ENCODE measurements around the gene KLKB1. TPM values are rescaled to one million over a fixed set of nuclear protein-coding genes. Genes with fewer than 3 reads are reported as not detected.
"Not testable (repeated sequence)": the region's sequence is repeated elsewhere in the genome, so short reads cannot be mapped to it uniquely, and the experiment has no call there.

Gene KLKB1
- total and polyA plus RNA-seq, 7 donors, result 0.29 to 0.91 (median 0.47) TPM; not detected in 1

DNA sequence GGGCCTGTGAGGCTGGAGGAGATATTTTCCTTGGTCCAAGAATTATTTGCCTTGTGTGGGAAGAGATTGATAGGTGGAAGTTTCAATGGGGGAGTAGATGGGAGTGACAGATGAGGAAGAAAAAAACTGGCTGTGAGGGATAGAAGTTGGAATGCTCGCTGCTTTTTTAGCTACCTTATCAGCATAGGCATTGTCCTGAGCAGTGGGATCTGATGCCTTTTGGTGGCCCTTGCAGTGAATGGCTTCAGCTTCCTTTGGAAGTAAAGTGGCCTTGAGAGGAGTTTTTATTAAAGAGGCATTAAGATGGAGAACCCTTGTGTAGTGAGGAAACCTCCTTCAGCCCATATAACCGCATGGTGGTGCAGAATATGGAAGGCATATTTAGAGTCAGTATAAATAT is 16.0 kb downstream of the KLKB1 start:
- H3K4me3 ChIP-seq, result no peak overlapping the region
- H3K9me3 ChIP-seq, result no peaks in the 10 kb centered on the region
- DNase-seq (no peak), ATAC-seq (no peak)
- no peaks in the 10 kb centered on the region for H3K4me1 ChIP-seq
- WGBS, 3 donors, result 85 to 96% (median 94%) methylated on average over 2 of the region's 2 CpGs
- no peaks in the 10 kb centered on the region for H3K27me3 ChIP-seq (ENCODE audit: insufficient read depth in 3 of 3, low read length in 2 of 3)
- peaks cover 0 to 1% of the 10 kb centered on the region in 2 donors for H3K36me3 ChIP-seq (ENCODE audit: insufficient read depth in 1 of 2, low read depth in 1 of 2)
- H3K27ac ChIP-seq, result no peak overlapping the region
- intact Hi-C loops (cut with DNase I), result no loop called here
- TF ChIP-seq, protein P1, sequence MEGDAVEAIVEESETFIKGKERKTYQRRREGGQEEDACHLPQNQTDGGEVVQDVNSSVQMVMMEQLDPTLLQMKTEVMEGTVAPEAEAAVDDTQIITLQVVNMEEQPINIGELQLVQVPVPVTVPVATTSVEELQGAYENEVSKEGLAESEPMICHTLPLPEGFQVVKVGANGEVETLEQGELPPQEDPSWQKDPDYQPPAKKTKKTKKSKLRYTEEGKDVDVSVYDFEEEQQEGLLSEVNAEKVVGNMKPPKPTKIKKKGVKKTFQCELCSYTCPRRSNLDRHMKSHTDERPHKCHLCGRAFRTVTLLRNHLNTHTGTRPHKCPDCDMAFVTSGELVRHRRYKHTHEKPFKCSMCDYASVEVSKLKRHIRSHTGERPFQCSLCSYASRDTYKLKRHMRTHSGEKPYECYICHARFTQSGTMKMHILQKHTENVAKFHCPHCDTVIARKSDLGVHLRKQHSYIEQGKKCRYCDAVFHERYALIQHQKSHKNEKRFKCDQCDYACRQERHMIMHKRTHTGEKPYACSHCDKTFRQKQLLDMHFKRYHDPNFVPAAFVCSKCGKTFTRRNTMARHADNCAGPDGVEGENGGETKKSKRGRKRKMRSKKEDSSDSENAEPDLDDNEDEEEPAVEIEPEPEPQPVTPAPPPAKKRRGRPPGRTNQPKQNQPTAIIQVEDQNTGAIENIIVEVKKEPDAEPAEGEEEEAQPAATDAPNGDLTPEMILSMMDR (IDR thresholded peaks at IDR 0.05), result no peak

DNA sequence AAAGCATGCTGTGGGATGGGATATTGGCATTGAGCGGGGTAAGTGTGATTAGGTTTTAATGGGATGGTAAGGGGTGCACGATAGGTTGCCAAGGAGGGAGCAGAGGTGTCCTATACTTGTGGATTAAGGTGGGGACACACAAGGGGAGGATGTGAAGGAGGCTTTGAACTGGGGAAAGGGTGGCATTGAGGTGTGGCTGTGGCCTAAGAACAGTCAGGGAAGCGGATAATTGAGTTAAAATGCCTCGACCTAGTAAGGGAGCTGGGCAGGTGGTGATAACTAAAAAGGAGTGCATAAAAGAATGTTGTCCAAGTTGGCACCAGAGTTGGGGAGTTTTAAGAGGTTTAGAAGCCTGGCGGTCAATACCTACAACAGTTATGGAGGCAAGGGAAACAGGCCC is 17.5 kb downstream of the KLKB1 start:
- TF ChIP-seq, protein P1 (IDR thresholded peaks at IDR 0.05), result no peak
- Histone ChIP-seq H3K9me3 (no peaks in the 10 kb centered on the region), H3K27me3 (ENCODE audit: insufficient read depth in 3 of 3, low read length in 2 of 3) (no peaks in the 10 kb centered on the region), H3K4me3 (no peak overlapping the region), H3K36me3 (ENCODE audit: insufficient read depth in 1 of 2, low read depth in 1 of 2) (no peaks in the 10 kb centered on the region), H3K4me1 (no peaks in the 10 kb centered on the region), H3K27ac (no peak overlapping the region)
- 79 to 91% (median 84%) methylated on average over 5 of the region's 5 CpGs for WGBS, 3 donors
- ATAC-seq (no peak), DNase-seq (no peak)
- intact Hi-C loops (cut with DNase I), result no loop called here

DNA sequence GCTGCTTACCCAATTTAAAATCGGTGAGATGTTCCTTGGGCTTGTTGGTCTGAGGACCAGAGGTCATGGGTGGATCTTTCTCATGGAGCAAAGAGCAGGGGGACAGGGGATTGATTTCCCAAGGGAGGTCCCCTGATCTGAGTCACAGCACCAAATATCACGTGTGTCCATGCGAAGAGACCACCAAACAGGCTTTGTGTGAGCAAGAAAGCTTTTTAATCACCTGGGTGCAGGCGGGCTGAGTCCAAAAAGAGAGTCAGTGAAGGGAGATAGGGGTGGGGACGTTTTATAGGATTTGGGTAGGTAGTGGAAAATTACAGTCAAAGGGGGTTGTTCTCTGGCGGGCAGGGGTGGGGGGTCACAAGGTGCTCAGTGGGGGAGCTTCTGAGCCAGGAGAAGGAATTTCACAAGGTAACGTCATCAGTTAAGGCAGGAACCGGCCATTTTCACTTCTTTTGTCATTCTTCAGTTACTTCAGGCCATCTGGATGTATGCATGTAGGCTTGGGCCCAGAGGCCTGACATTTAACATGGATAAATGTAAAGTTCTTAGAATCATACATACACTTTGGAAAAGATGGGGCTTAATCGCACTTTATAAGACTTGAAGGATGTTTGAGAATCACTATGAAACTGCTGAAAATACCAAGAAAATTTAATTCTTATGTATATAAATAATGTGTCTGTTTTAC is 19.9 kb downstream of the KLKB1 start:
- H3K27ac ChIP-seq; intact Hi-C loops (cut with DNase I); DNase-seq; H3K4me1 ChIP-seq; H3K27me3 ChIP-seq (ENCODE audit: insufficient read depth in 3 of 3, low read length in 2 of 3); H3K9me3 ChIP-seq; H3K4me3 ChIP-seq; ATAC-seq: not testable (repeated sequence)
- 85 to 92% (median 86%) methylated on average over 9 of the region's 9 CpGs for WGBS, 3 donors
- peaks cover 6 to 17% of the 10 kb centered on the region in 2 donors for H3K36me3 ChIP-seq (ENCODE audit: insufficient read depth in 1 of 2, low read depth in 1 of 2)

DNA sequence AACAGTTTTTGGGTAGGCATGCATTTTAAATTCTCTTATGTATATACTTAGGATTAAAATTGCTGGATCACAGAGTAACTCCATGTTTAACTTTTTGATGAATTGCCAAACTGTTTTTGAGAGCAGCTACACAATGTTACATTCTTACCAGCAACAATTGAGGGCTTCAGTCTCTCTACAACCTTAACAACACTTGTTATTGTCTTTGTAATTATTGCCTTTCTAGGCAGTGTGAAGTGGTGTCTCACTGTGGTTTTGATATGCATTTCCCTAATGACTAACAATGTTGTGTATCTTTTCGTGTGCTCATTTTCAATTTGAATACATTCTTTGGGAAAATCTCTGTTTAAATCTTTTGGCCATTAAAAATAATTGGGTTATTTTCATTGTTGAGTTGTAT is 21.3 kb downstream of the KLKB1 start:
- intact Hi-C loops (cut with DNase I), result no loop called here
- DNase-seq, result no peak
- 72 to 80% (median 76%) methylated on average over 1 of the region's 1 CpG for WGBS, 3 donors

More for the DNA sequence above, 21.3 kb downstream of the KLKB1 start:
- no peaks in the 10 kb centered on the region for H3K9me3 ChIP-seq
- no peak overlapping the region for H3K4me3 ChIP-seq
- H3K27ac ChIP-seq, result no peak overlapping the region
- no peak for ATAC-seq
- TF ChIP-seq, protein P1 (IDR thresholded peaks at IDR 0.05), result no peak
- H3K27me3 ChIP-seq (ENCODE audit: insufficient read depth in 3 of 3, low read length in 2 of 3), result no peaks in the 10 kb centered on the region
- no peaks in the 10 kb centered on the region for H3K4me1 ChIP-seq
- peaks cover 6 to 17% of the 10 kb centered on the region in 2 donors for H3K36me3 ChIP-seq (ENCODE audit: insufficient read depth in 1 of 2, low read depth in 1 of 2)

Data from psoas muscle (tissue), 8 donors.